Stimulated activated CD4-positive, alpha-beta T cell treated with anti-CD3 and anti-CD28 coated beads, Interleukin-15, amount 100 ng/mL, for 48 hours (primary cell): ENCODE results near the gene PSMB9.

Experiments used
- DNase-seq, 2 donors: peaks; one replicate each; pipeline ENCODE4 v3.0.0-alpha.2; 2020; ENCODE audit warnings: low read depth in 2 of 2

The PSMB9 gene

GRCh38 chr6:32839356-32839755 lies 14.6 kb upstream of the PSMB9 start:
- DNase-seq: no peak

- no peak for DNase-seq
These were observed 13.3 kb upstream of the PSMB9 start for GRCh38 chr6:32840604-32841246.

- no peak for DNase-seq
These were observed 11.9 kb upstream of the PSMB9 start for GRCh38 chr6:32842021-32842650.

- DNase-seq: no peak
These were observed 11.3 kb upstream of the PSMB9 start for GRCh38 chr6:32842690-32843089.

GRCh38 chr6:32843331-32843978 lies 10.5 kb upstream of the PSMB9 start:
- DNase-seq: no peak

GRCh38 chr6:32843979-32844838 lies 9.8 kb upstream of the PSMB9 start, which contains the start of gene PSMB8:
TSS of gene PSMB8 (minus strand) at chr6:32844047. CDS start at chr6:32843996, 51 bp downstream.
- DNase-seq: peak; percentile 97 to 99

GRCh38 chr6:32844839-32845383 lies 9.1 kb upstream of the PSMB9 start:
- no peak for DNase-seq

- DNase-seq: no peak
These were observed 8.6 kb upstream of the PSMB9 start for GRCh38 chr6:32845384-32845884.

- no peak for DNase-seq
These were observed 7.0 kb upstream of the PSMB9 start for GRCh38 chr6:32847004-32847403.

- DNase-seq: no peak
These were observed 6.2 kb upstream of the PSMB9 start for GRCh38 chr6:32847795-32848194.

- DNase-seq: no peak
These were observed 4.9 kb upstream of the PSMB9 start for GRCh38 chr6:32849126-32849525.

GRCh38 chr6:32851025-32851424 lies 3.0 kb upstream of the PSMB9 start:
- DNase-seq: no peak

GRCh38 chr6:32852018-32852843 lies 1.8 kb upstream of the PSMB9 start:
- DNase-seq: no peak

GRCh38 chr6:32852844-32853540 lies 1.0 kb upstream of the PSMB9 start:
- peak in 1 of 2 donors; percentile 35 for DNase-seq

GRCh38 chr6:32854376-32855178 lies 585 bp downstream of the PSMB9 start:
- DNase-seq: peak in 1 of 2 donors; percentile 42

GRCh38 chr6:32855467-32856174 lies 1.6 kb downstream of the PSMB9 start:
- DNase-seq: no peak

GRCh38 chr6:32857156-32857891 lies 3.3 kb downstream of the PSMB9 start:
- DNase-seq: no peak

- DNase-seq: no peak
These were observed 4.2 kb downstream of the PSMB9 start for GRCh38 chr6:32858194-32858593.
